Raji (cell line): ENCODE results near the gene SERTAD2.

Source experiments
- POLR2A ChIP-seq: IDR thresholded peaks from 2 replicates; pipeline ENCODE4 v1.6.1; 2011; ENCODE audit warnings: low read depth, low read length, control low read depth; ENCODE audit not compliant: insufficient read depth

Gene SERTAD2

GRCh38 chr2:64631771-64632170 lies 21.9 kb downstream of the SERTAD2 start:
- TF ChIP-seq POLR2A, result no peak

- no peak for TF ChIP-seq POLR2A
Observed at GRCh38 chr2:64630752-64631151, 23.0 kb downstream of the SERTAD2 start.

DNA sequence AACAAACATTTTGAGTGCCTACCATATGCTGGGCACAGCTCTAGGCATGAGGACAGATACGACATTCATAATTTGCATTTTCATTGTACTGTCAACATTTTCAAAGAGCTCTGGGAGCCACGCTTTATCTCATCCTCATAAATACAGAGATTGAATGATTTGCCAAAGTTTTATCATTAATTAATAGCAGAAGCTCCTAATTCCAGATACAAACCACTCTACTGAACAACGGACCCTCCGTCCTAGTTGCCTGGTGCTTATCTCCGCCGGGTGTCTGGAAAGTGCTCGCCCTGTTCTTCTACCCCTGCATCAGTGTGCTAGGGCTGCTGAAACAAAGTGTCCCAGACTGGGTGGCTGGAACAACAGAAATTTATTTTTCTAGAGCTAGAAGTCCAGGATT lies 23.8 kb downstream of the SERTAD2 start:
- no peak for TF ChIP-seq POLR2A

GRCh38 chr2:64629329-64629781 lies 24.4 kb downstream of the SERTAD2 start:
- no peak for TF ChIP-seq POLR2A

- TF ChIP-seq POLR2A, result no peak
Observed at GRCh38 chr2:64627860-64628841, 25.6 kb downstream of the SERTAD2 start.

- TF ChIP-seq POLR2A, result no peak
Observed at GRCh38 chr2:64626963-64627760, 26.6 kb downstream of the SERTAD2 start.

DNA sequence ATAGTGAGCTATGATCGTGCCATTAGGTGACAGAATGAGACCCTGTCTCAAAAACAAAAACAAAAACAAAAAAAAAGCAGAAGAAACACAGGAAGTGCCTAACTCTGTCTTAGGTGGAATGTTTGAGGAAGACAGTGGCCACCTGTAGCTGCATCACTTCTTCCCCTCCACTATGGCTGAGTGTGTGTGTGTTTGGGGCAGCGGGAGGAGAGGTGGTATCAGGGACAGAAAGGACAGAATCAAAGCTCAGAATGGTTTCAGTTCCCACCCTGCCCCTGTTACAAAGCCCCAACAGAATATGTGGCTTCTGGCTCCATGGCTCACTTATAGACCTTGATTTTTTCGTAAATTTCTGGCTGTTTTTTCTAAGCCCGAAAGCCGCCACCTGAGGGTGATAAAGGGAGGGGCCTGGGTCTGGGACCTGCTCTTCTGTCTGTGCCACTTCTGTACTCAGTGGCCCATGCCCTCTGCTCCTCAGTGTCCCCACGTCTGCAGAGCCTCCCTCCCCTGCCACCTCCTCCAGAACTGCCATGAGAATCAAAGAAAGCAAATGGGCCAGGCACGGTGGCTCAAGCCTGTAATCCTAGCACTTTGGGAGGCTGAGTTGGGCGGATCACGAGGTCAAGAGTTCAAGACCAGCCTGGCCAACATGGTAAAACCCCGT lies 27.4 kb downstream of the SERTAD2 start:
- TF ChIP-seq POLR2A, result no peak

DNA sequence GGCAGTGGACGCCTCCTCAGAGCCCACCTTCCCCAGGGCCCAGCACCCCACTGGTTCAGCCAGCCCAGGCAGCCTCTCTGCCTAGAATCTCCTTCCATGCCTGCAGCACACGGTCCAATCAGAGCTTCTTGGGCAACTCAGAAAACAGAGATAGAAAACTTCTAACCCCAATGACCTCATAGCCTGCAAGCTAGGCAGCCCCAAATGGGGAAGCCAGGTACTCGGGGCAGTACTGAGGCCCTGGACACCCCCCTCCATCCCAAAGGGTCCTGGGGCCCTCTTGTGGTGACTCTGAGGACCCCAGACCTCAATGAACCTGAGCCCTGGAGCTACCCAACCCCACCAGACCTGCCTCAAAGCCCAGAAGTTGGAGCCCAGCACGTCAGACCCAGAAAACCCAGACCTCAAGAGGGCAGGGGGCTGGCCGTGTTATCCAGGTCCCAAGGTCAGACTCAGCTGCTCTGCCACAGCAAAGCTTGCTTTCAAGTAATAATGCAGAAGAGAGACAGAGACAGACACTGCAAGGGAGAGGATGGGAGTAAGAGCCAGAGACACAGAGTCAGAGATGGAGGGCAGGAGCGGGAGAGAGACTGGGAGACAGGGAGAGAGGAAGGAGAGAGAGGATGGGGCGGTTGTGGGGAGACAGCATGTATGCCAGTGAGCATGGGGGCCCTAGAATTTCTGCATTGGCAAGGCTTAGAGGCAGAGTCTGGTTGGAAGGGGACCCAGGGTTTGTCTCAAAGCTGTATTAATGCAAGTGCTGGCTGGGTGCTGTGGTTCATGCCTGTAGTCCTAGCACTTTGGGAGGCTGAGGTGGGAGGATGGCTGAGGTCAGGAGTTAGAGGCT lies 28.2 kb downstream of the SERTAD2 start:
- no peak for TF ChIP-seq POLR2A

DNA sequence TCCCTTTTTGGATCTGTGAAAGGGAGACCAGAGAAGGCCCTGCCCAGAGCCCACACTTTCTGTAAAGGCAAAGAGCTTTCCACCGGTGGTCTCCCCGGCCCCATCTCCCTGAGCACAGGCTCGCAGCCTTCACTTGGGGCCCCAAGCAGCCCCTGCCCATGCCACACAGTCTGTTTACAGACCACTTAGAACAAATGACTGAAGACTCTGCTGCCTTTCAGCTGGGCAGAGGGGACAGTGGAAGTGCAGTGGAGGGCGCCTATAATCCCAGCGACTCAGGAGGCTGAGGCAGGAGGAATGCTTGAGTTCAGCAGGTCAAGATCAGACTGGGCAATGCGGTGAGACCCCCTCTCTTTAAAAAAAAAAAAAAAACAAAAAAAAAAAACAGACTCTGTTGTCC lies 28.9 kb downstream of the SERTAD2 start:
- no peak for TF ChIP-seq POLR2A

DNA sequence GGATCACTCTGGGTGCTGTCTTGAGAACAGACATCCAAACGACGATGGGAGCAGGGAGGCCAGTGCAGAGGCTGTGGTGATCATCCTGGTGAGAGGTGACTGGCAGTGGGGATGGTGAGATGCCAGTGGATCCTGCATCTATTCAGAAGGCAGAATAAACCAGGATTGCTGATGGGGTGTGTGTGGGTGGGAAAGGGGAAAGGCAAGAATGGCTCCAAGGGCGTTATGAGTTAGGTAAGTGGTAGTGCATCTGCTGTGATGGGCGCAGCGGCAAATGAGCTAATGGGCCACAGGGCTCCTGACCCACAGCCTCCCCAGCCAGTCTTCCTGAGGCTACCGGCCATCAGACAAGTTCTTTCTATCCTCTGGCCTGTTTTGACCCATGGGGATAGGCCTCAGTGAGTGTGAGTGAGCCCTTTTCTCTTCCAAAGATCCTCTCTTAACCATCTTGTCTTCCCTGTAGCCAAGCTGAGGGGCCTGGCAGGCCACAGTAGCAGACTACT lies 29.6 kb downstream of the SERTAD2 start:
- TF ChIP-seq POLR2A, result no peak

GRCh38 chr2:64623242-64623850 lies 30.4 kb downstream of the SERTAD2 start:
- no peak for TF ChIP-seq POLR2A

DNA sequence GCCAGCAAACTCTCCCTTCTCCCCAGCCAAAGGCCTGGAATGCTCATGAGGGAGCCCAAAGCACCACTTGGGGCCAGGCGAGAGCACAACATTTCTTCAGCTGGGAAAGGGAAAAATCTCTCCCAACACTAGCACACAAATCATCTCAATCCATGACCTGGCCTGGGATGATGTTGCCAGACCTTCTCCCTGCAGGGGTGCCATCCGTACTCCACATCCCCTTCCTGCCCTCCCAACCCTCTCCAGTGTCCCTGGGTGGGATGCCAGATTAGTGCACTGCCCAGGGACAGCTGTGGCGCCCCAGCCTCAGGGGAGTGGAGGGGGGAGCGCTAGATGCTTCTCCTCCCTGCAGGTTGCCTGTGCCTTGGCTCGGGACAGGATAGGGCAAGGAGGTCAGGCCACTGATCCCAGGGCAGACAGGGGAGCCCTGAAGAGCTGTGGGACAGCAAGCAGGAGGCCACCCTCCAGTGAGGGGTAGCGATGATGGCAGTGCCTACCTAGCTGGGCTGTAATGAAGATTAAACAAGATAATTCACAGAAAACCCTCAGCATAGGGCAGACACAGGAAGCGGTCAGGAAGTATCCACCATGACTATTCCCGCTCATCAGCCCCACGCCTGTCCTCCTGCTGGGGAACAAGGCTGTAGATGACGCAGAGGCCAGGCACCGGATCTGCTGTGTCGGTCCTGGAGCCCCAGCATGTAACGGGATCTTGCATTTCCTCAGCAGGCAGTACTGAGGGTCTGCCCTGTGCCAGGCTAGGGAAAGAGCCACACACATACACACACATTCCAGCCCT lies 31.1 kb downstream of the SERTAD2 start:
- no peak for TF ChIP-seq POLR2A

DNA sequence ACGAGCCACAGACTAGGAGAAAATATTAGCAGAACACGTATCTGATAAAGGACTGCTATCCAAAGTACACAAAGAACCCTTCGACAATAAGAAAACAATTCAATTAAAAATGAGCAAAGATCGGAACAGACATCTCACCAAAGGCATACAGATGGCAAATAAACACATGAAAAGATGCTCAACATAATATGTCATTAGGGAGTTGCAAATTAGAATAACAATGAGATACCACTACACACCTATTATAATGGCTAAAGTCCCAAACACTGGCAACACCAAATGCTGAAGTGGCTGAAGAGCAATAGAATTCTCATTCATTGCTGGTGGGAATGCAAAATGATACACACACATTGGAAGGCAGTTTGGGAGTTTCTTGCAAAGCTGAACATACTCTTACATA lies 33.1 kb downstream of the SERTAD2 start:
- no peak for TF ChIP-seq POLR2A
